ENCODE results near the gene EFHD2.
"Not testable (repeated sequence)": the region's sequence is repeated elsewhere in the genome, so short reads cannot be mapped to it uniquely, and the experiment has no call there.

DNA sequence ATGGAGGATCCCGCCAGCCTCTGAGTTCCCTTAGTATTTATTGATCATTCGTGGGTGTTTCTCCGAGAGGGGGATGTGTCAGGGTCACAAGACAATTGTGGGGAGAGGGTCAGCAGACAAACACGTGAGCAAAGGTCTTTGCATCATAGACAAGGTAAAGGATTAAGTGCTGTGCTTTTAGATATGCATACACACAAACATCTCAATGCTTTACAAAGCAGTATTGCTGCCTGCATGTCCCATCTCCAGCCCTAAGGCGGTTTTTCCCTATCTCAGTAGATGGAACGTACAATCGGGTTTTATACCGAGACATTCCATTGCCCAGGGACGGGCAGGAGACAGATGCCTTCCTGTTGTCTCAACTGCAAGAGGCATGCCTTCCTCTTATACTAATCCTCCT lies 30.5 kb upstream of the EFHD2 start:
- TF ChIP-seq POLR2A (IDR thresholded peaks at IDR 0.05; ENCODE audit: low read length); GATA1 (IDR thresholded peaks at IDR 0.05; ENCODE audit: low read depth, low read length): not testable (repeated sequence)

All from erythroblast (primary cell).